Embryonic facial prominence (tissue), 1 donor: ENCODE measurements around the gene LHPP.

ENCODE experiments used
- DNase-seq: peaks from one replicate; pipeline ENCODE4 v3.0.0-alpha.2; 2016; ENCODE audit errors: extremely low spot score

Gene LHPP

DNA sequence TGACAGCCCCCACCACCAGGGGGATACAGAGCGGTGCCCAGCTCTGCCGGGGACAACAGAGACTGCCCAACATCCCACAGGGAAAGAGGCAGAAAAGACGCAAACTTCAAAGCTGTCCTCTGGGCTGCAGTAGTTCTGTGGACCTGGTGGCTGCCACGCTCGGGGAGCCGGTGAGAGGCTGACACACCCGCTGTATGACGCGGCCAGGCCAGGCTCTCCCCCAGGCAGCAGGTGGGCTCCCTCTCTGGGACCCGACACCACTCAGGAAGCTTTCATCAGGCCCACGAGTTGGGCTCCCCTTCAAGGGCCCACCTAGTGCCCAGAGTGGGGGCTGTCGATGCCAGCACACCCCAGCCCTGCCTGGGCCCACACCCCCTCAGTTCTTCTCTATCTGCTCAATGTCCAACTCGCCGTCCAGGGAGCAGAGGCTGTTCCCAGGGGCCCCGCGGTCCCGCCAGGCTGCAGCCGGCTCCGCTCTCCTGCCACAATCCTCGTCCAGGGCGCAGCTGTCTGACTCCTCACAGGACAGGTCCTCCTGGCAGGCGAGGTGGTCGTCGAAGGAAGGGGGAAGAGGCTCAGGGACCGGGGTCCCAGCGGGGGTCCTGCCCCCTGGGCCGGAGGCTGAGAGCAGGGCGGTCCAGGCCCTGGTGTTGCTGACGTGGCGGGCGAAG, 161.4 kb downstream of the LHPP start:
- DNase-seq, result no peak

DNA sequence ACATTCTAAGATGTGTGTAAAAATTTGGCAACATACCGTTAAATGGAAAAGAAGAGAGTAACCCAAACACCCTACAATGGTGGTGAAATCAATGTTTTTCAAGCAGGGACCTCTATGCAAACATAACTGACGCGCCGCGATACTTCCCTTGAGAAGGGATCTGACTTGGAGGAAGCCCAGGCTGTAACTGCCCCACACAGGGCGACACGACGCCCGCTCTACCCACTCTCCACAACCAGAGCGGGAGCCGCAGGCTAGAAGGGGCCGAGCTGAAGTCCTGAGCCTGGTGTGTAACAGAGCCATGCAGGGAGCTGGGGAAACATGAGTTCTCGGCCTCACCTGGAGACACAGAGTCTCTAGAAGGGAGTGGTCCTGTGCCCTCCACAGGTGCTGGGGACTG, 162.4 kb downstream of the LHPP start:
- DNase-seq, result no peak

DNA sequence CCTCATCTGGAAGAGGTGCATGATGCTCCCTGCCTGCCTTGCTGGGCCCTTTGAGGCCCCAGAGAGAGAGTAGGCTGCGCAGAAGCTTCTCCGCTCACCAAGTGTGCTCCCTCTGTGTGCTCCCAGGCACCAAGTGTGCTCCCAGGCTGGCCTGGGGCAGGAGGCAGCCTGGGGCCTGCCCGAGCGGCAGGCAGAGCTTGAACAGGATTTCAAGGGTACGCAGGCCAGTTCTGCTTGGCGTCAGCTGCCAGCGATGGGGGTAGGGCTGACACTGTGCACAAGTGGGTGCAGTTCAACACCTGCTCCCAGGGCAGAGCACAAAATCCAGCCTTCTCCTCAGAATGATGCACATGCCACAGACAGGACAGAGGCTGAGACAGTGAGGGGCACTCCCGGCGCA, 162.8 kb downstream of the LHPP start:
- no peak for DNase-seq

DNA sequence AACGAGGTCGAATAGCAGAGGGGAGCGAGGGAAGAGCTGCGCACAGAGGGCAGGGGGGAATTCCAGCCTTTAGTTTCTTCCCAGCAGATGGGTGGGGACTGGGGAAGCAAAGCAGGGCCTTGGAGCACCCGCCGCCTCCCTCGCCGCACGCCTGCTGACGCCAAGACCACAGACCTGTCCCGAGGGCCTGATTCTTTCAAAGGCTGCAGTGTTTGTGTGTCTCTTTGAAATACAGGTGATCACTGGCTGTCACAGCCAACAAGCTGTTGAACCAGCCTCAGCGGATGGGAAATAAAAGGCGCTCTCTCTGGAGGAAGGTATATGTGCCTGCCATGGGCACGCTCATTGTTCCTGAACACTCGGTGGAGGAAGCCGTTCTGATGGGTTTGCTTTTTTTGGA, 163.3 kb downstream of the LHPP start:
- DNase-seq, result no peak

GRCh38 chr10:124625831-124626238, 164.2 kb downstream of the LHPP start:
- DNase-seq, result no peak

DNA sequence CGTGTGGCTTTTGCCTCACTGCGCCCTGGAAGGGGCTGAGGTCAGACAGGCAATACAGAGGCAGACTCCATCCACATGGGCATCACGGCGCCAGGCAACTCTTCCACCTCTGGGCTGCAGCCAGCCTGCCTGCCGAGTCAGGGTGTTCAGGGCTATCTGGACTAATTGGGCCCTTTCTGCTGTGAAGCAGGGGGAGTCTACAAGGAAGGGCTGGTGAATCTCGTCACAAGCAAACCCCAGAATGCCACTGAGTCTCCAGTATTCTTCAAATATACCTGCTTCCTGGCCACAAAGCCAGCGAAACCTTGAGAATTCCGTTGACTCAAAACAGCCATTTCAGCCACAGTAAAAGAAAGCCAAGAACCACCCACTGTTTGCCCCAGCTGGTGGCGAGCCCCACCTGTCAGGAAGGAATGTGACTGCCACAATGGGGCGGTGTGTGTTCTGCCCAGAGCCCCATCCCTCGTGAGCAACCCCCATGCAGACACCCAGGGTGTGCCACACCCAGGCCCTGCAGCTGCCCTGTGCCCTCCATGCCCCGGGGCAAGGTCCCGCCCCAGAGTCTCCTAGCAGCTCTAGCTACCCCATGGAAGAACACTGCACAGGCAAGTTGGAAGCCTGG, 165.2 kb downstream of the LHPP start:
- DNase-seq, result no peak

GRCh38 chr10:124627866-124628675, 166.4 kb downstream of the LHPP start:
- DNase-seq, result no peak

DNA sequence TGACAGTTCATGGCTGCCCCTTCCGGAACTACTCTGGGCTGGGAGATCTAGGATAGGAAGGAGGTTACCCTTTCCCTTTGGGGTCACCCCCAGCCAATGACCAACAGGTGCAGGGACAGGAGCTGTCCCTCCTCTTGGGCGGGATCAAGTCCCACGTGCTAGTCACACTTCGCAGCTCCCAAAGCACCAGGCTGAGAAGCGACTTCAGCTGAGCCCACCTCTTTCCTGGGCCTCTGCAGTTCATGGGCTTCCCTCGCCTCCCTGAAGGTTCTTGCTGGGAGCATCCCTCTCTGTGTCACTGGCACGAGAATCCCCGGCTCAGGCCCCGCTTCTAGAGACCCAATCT, 167.0 kb downstream of the LHPP start:
- DNase-seq, result no peak

- no peak for DNase-seq
Observed at GRCh38 chr10:124629415-124629814, 167.8 kb downstream of the LHPP start.

DNA sequence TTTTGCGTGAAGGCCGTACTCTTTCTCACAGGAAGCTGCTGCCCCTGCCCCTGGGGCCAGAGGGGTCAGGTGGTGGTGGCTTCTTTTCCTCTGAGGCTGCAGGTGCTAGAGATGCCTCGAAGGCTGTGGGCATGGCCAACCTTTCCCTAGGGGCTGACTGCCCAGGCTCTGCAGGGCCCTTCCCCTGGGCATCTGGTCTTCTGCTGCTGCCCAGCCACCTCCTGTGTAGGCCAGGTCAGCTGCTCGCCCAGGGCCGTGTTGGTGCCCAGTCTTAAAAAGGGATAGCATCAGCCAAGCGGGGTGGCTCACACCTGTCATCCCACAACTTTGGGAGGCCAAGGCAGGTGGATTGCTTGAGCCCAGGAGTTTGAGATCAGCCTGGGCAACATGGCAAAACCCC, 168.2 kb downstream of the LHPP start:
- no peak for DNase-seq

- DNase-seq, result no peak
Observed at GRCh38 chr10:124630551-124630950, 168.9 kb downstream of the LHPP start.

DNA sequence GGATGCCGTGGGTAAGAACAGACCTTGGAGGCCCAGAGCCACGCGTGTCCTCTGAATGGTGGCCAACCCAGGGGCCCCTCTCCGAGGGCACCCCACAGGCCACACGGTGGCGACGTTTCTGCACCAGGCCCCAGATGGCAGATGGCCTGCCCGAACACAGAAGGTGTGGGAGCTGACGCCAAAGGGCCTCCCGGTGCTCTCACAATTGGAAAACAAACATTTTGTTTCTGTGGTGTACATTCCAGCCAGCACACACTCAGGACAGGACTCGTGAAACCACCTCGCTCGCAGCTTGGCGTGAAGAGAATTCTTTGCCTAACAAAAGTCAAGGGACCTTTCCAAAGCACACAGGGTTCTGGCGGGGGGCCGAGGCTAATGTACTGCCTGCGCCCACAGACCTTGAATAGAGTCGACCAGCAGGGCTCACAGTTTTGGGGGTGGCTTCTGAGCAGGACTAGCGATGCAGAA, 170.5 kb downstream of the LHPP start:
- no peak for DNase-seq

- no peak for DNase-seq
Observed at GRCh38 chr10:124632566-124632965, 170.9 kb downstream of the LHPP start.

DNA sequence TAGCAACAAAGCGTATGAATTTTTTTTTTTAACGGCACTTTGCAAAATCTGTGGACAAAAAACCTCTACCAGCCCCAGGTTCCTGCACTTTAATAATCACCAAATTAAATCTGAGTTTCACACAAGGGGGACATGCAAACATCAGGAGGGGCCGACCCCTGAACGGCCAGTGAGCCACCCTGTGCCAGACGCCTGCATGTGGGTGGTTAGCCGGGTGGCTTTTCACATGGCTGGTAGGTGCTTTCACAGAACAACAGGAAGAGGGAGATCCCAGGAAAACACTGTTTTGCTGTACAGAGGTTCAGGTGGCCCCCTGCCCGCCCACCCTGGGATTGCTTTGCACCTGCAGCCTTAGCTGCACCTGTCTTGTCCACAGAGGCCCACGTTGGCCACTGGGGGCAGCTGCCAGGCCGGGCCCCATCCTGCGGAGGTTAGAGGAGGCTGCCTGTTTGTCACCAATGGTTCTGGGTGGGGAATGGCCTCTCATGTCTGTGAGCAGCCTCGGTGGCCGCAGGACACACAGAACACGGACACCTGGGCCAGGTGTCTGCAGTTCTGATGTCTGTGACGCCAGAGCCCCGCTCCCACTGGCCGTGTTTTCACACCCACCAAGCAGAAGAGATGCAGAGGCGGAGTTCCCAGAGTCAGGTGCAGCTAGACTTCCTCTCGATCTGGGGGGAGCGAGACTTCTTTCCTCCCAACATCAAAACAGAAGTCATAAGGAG, 174.8 kb downstream of the LHPP start:
- DNase-seq, result no peak

DNA sequence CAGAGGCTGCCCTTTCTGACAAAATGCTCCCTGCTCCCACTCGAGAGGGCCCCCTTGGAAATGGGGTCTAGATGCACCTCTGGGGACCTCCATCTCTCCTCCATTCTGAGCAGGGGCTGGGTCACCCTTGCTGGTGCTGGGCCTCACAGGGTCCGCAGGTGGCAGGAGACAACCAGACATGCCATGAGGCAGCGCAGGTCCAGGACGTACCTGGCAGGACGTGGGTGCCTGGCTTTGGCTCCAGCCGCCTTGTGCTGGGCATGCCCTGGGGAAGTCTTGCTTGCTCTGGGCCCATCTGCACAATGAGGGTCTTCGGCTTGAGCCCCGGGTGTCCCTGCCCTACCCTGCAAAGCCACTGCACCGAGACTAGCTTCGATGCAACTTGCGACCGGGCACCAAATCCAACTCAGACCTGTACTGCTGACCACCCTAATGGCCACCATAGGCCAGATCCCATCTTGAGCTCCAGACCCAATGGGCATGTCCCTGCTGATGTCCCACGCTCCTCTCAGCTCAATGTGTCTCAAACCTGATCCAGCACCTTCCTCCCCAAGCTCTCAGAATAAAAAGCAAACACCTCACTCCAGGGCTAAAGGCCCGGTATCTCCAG, 175.6 kb downstream of the LHPP start:
- DNase-seq, result no peak

GRCh38 chr10:124637746-124638145, 176.1 kb downstream of the LHPP start:
- DNase-seq, result no peak

GRCh38 chr10:124639206-124639605, 177.6 kb downstream of the LHPP start:
- DNase-seq, result no peak

DNA sequence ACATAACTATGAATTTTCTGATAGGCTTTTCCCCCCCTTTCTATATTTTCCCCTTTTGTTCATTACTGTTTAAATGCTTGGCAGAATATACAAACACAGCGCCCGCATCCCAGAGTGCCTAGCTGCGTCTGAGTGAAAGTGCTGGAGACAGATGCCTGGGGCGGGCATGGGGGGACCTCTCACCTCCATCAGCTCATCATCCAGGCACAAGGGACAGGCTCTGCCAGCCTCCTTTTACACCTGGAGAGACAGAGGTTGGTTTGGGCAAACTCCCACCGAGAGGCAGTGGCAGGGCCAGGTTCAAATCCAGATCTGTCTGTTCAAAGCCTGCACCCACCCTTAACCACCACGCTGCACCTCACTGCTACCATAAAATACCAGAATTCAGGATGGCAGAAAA, 178.0 kb downstream of the LHPP start:
- DNase-seq, result no peak

- no peak for DNase-seq
Observed at GRCh38 chr10:124640056-124640455, 178.4 kb downstream of the LHPP start.

GRCh38 chr10:124640538-124641231, 179.1 kb downstream of the LHPP start:
- no peak for DNase-seq
